AG04449 (cell line): ENCODE data around the gene SPRED1.

ENCODE experiments used
- CTCF ChIA-PET: fragments of 350-600 bp; formaldehyde crosslinking; extraction: SDS; loops from one replicate; lab custom pipeline; 2021; ENCODE audit warnings: antibody characterized with exemption; lab: Yijun Ruan, JAX
- POLR2A ChIA-PET: fragments of 400-600, 350-600 bp; formaldehyde crosslinking; extraction: SDS; loops from one replicate; lab custom pipeline; 2020; ENCODE audit warnings: antibody characterized with exemption, inconsistent platforms; lab: Yijun Ruan, JAX
- DNase-seq: peaks from one replicate; pipeline ENCODE4 v3.0.0-alpha.2; 2010; ENCODE audit warnings: low read depth, low spot score
- H3K4me3 ChIP-seq: 2 replicates; pipeline ENCODE4 v1.5.1; 2011; ENCODE audit warnings: low read depth, mild to moderate bottlenecking, control low read depth, low read length
- TF ChIP-seq, protein P1 (sequence below): IDR thresholded peaks from one replicate; pipeline ENCODE4 v1.5.1; 2011; ENCODE audit warnings: mild to moderate bottlenecking, moderate library complexity, low read length, control low read depth, inconsistent platforms; ENCODE audit not compliant: insufficient read depth; ENCODE audit errors: missing control alignments

Gene SPRED1

DNA sequence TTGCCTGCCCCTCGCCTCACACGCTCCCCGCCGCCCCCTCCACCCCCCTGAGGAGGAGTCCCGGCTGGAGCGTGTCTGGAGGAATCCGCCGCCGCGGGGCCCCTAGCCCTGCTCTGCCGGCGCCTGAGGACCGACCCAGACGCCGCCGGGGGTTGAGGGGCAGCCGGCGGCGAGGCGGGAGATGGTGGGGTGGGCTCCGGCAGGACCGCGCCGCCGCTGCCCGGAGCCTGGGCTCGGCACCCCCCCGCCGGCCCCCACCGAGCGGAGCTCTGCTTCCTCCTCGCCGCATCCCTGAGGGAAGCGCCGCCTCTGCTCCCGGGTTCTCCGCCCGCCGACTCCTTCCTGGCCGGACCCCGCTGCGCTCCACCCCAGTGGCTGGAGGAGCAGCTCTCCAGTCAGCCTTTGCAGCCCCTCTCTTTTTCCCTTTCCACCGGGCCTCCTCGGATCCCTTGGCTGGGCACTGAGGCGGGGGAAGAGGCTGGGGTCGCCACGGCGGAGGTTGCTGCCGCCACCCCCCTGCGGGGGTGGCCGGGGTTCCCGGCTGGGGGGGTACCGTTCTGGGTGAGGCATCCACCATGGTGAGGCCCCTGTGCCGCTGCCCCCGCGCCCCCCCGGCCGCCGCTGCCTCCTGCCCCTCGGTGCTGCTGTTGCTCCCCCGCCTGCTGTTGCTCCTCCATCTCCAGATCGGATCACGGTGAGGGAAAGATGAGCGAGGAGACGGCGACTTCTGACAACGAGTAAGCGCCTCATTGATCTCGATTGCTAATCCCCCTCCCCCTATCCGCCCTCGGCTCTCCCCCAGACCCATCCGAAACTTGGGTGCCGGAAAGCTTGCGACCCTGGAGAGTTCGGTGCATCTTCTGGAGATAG lies at the start of gene SPRED1:
Gene SPRED1 (plus strand): TSS at position 356 of the 870 bp plus-strand sequence. CDS start 350 bp downstream, at position 706.
- no peak for DNase-seq
- TF ChIP-seq, protein P1, sequence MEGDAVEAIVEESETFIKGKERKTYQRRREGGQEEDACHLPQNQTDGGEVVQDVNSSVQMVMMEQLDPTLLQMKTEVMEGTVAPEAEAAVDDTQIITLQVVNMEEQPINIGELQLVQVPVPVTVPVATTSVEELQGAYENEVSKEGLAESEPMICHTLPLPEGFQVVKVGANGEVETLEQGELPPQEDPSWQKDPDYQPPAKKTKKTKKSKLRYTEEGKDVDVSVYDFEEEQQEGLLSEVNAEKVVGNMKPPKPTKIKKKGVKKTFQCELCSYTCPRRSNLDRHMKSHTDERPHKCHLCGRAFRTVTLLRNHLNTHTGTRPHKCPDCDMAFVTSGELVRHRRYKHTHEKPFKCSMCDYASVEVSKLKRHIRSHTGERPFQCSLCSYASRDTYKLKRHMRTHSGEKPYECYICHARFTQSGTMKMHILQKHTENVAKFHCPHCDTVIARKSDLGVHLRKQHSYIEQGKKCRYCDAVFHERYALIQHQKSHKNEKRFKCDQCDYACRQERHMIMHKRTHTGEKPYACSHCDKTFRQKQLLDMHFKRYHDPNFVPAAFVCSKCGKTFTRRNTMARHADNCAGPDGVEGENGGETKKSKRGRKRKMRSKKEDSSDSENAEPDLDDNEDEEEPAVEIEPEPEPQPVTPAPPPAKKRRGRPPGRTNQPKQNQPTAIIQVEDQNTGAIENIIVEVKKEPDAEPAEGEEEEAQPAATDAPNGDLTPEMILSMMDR: no peak
- peak within 1 kb of the TSS; percentile 91 for H3K4me3 ChIP-seq
- ChIA-PET CTCF (interaction anchor here (0.7 to 4.2 kb wide), 11 partner anchors 79 to 257 kb away, joined by 3 to 26 read pairs (median 4); no protein-coding TSS in a partner anchor), POLR2A (interaction anchor here (0.6 to 3.9 kb wide), 21 partner anchors 8 to 256 kb away, joined by 3 to 31 read pairs (median 6); no protein-coding TSS in a partner anchor)

DNA sequence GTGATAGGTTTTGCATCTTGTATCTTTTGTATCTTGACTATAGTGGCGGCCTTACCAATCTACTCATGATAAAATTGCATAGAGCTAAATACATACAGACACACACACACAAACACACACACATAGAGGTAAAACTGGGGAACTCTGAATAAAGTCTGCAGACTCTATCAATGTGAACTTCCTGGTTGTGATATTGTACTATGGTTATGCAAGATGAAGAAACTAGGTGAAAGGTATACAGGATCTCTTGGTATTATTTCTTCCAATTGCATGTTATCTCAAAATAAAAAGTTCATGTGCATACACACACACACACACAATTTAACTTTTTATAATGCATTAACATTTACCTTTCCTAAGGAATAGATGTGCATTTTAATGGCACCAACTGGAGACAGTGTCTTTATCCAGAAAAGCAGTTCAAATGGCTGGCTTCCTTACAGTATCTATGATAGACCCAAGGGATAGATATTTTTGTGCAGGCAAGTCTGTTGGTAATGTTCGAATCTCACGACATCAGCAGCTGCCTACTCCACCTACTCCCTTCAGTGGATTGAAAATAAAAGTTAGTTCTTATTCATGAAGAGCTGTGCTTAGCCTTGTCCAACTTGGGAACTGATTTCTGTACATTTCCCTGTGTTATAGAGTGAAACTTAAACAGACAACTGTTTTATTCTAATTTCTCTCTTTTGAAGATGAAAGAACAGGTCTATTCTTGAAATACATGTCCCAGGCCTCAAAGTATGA lies 46.9 kb upstream of the SPRED1 start:
- ChIA-PET CTCF (interaction anchor here (0.7 to 1.6 kb wide), 3 partner anchors 8 to 49 kb away, joined by 3 to 4 read pairs (median 3); no protein-coding TSS in a partner anchor), POLR2A (interaction anchor here (0.8 to 0.9 kb wide), 2 partner anchors 46 to 47 kb away, joined by 3 read pairs; partner anchors contain the start of gene SPRED1)
- no peak for DNase-seq
- TF ChIP-seq, protein P1: no peak
- no peak overlapping the region for H3K4me3 ChIP-seq

- DNase-seq: no peak
- ChIA-PET POLR2A (no interaction called here), CTCF (interaction anchor here (1.3 to 1.6 kb wide), 2 partner anchors 9 to 50 kb away, joined by 3 read pairs; no protein-coding TSS in a partner anchor)
- H3K4me3 ChIP-seq: no peak overlapping the region
- TF ChIP-seq, protein P1: no peak
Measured at GRCh38 chr15:38207621-38208020, 45.0 kb upstream of the SPRED1 start.

DNA sequence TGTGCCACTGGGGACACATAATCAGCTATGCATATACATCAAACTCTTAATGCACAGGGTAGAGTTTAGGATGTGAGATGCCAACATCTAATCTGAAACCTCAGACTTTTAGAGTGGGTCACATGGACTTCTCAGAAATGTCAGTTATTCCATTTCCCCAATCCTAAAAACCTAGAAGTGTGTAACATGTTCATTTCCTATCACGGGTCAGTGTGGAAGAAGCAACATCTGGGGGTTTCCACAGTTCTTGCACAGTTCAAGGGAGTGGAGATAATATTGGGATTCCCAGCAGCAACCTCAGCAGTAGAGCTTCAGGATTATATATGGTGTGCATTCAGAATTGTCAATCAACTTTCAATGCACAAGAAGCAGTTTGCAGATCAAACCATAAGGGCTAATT lies 44.4 kb upstream of the SPRED1 start:
- ChIA-PET POLR2A (no interaction called here), CTCF (interaction anchor here (1.3 kb wide), 1 partner anchor 10 kb away, joined by 3 read pairs; no protein-coding TSS in a partner anchor)
- TF ChIP-seq, protein P1: no peak
- H3K4me3 ChIP-seq: no peak overlapping the region
- no peak for DNase-seq

GRCh38 chr15:38208779-38209178 lies 43.9 kb upstream of the SPRED1 start:
- DNase-seq: no peak
- no peak overlapping the region for H3K4me3 ChIP-seq
- POLR2A ChIA-PET: no interaction called here
- TF ChIP-seq, protein P1: no peak
- CTCF ChIA-PET: no interaction called here

- POLR2A ChIA-PET: no interaction called here
- H3K4me3 ChIP-seq: no peak overlapping the region
- CTCF ChIA-PET: no interaction called here
- DNase-seq: no peak
- TF ChIP-seq, protein P1: no peak
Measured at GRCh38 chr15:38211249-38211648, 41.4 kb upstream of the SPRED1 start.
